Stomach (tissue), 4 donors: Measurements from ENCODE around the gene HRCT1.
"Not testable (repeated sequence)": the region's sequence is repeated elsewhere in the genome, so short reads cannot be mapped to it uniquely, and the experiment has no call there.

Source experiments
- CTCF ChIP-seq, 7 experiments: fragments of 450-650 bp in 4 of 7; fragments of 200-600 bp in 3 of 7; sonication (generic) in 3 of 7; IDR thresholded peaks; one replicate each; pipeline ENCODE4 v1.5.1; 2016 to 2019; ENCODE audit warnings: antibody characterized with exemption in 7 of 7, control low read depth in 2 of 7, mild to moderate bottlenecking in 1 of 7
- POLR2AphosphoS5 ChIP-seq, 3 donors: sonication (generic); formaldehyde crosslinking; IDR thresholded peaks; one replicate each; pipeline ENCODE4 v1.6.1; 2016; ENCODE audit warnings: antibody characterized with exemption in 3 of 3

- TF ChIP-seq CTCF, POLR2AphosphoS5 (IDR thresholded peaks at IDR 0.05): not testable (repeated sequence)
These were observed 7.4 kb downstream of the HRCT1 start for GRCh38 chr9:35913429-35913828.
